Tibial nerve (tissue), 4 donors: Measurements from ENCODE around the gene KBTBD13.

ENCODE experiments used
- CTCF ChIP-seq, 5 experiments: fragments of 200-600 bp in 3 of 5; fragments of 450-650 bp in 2 of 5; sonication (generic) in 3 of 5; IDR thresholded peaks; one replicate each; pipeline ENCODE4 v1.5.1; 2016 to 2019; ENCODE audit warnings: antibody characterized with exemption in 5 of 5, mild to moderate bottlenecking in 3 of 5, moderate library complexity in 2 of 5
- EP300 ChIP-seq, 2 donors: sonication (generic); formaldehyde crosslinking; IDR thresholded peaks; one replicate each; pipeline ENCODE4 v1.6.1; 2017; ENCODE audit warnings: antibody characterized with exemption in 2 of 2, mild to moderate bottlenecking in 1 of 2

- TF ChIP-seq EP300 (IDR thresholded peaks at IDR 0.05) (no peak), CTCF (IDR thresholded peaks at IDR 0.05) (no peak)
These were observed 4.7 kb downstream of the KBTBD13 start for GRCh38 chr15:65081270-65081669.
